Osteoblast (primary cell): ENCODE data around the gene POLRMT. TPM values are rescaled to one million over a fixed set of nuclear protein-coding genes. Genes with fewer than 3 reads are reported as not detected.
"Not testable (repeated sequence)": the region's sequence is repeated elsewhere in the genome, so short reads cannot be mapped to it uniquely, and the experiment has no call there.

Experiments
- DNase-seq: peaks from one replicate; pipeline ENCODE4 v3.0.0; 2011; ENCODE audit warnings: low spot score, mixed read lengths; ENCODE audit not compliant: insufficient read length; ENCODE audit errors: missing footprints
- H2AFZ ChIP-seq: 2 replicates; pipeline ENCODE4 v1.6.0; 2011; ENCODE audit warnings: mild to moderate bottlenecking, low read length
- H3K27ac ChIP-seq: 2 replicates; pipeline ENCODE4 v1.5.1; 2011; ENCODE audit warnings: mild to moderate bottlenecking, low read depth, low read length, moderate library complexity
- H3K27me3 ChIP-seq: 2 replicates; pipeline ENCODE4 v1.6.0; 2012; ENCODE audit warnings: mild to moderate bottlenecking, control low read depth, inconsistent platforms, low read length, moderate library complexity; ENCODE audit not compliant: insufficient read depth
- H3K36me3 ChIP-seq: 2 replicates; pipeline ENCODE4 v1.5.1; 2011; ENCODE audit warnings: mild to moderate bottlenecking, low read length, control low read depth, moderate library complexity; ENCODE audit not compliant: insufficient read depth
- H3K4me1 ChIP-seq: 2 replicates; pipeline ENCODE4 v1.5.1; 2011; ENCODE audit warnings: mild to moderate bottlenecking, low read length, control low read depth, moderate library complexity; ENCODE audit not compliant: insufficient read depth
- H3K4me2 ChIP-seq: 2 replicates; pipeline ENCODE4 v1.6.0; 2011; ENCODE audit warnings: mild to moderate bottlenecking, low read length; ENCODE audit not compliant: insufficient read depth
- H3K4me3 ChIP-seq: fragments of 200-600 bp; sonication (generic); 3 replicates; pipeline ENCODE4 v1.5.1; 2012; ENCODE audit warnings: mild to moderate bottlenecking, low read length, inconsistent platforms; ENCODE audit not compliant: insufficient read depth
- H3K79me2 ChIP-seq: 2 replicates; pipeline ENCODE4 v1.6.0; 2012; ENCODE audit warnings: mild to moderate bottlenecking, low read length, control low read depth, inconsistent platforms; ENCODE audit not compliant: insufficient read depth
- H3K9me3 ChIP-seq: 2 replicates; pipeline ENCODE4 v1.5.1; 2011; ENCODE audit warnings: low read depth, low read length, control low read depth
- H4K20me1 ChIP-seq: 2 replicates; pipeline ENCODE4 v1.6.0; 2012; ENCODE audit warnings: mild to moderate bottlenecking, low read length, control low read depth; ENCODE audit not compliant: insufficient read depth
- CTCF ChIP-seq: IDR thresholded peaks from 2 replicates; pipeline ENCODE4 v1.5.1; 2011; ENCODE audit warnings: mild to moderate bottlenecking, low read depth, low read length, moderate library complexity; ENCODE audit errors: extremely low read depth
- total RNA-seq: library from RNA; depleted of rRNA; stranded (reverse); fragments of >200 nt; gene quantifications from 2 replicates; pipeline ENCODE4 v1.2.3, GENCODE V29; 2012

POLRMT gene
- total RNA-seq, 1 donor: 16.6 TPM

GRCh38 chr19:623974-624373 lies 9.4 kb downstream of the POLRMT start:
- Histone ChIP-seq H3K4me2 (peak overlapping the region; percentile 28), H3K27ac (peak overlapping the region; percentile 69)

GRCh38 chr19:623175-623916 lies 10.0 kb downstream of the POLRMT start:
- Histone ChIP-seq H3K27me3 (no peaks in the 10 kb centered on the region), H3K36me3 (peaks cover 19% of the 10 kb centered on the region), H4K20me1 (peaks cover 19% of the 10 kb centered on the region), H3K4me1 (peaks cover 6% of the 10 kb centered on the region), H3K4me3 (no peak overlapping the region), H3K79me2 (no peaks in the 10 kb centered on the region), H2AFZ (no peak overlapping the region), H3K4me2 (peak overlapping the region; percentile 28), H3K9me3 (no peaks in the 10 kb centered on the region), H3K27ac (peak overlapping the region; percentile 69)
- no peak for TF ChIP-seq CTCF
- DNase-seq: no peak

More at GRCh38 chr19:623974-624373, 9.4 kb downstream of the POLRMT start:
- H3K4me1 ChIP-seq: peaks cover 6% of the 10 kb centered on the region
- no peaks in the 10 kb centered on the region for H3K27me3 ChIP-seq
- peaks cover 21% of the 10 kb centered on the region for H3K36me3 ChIP-seq
- no peaks in the 10 kb centered on the region for H3K9me3 ChIP-seq
- H2AFZ ChIP-seq: no peak overlapping the region
- peak; percentile 99 for DNase-seq
- no peak for TF ChIP-seq CTCF
- H4K20me1 ChIP-seq: peaks cover 19% of the 10 kb centered on the region
- no peak overlapping the region for H3K4me3 ChIP-seq
- no peaks in the 10 kb centered on the region for H3K79me2 ChIP-seq

- no peaks in the 10 kb centered on the region for H3K27me3 ChIP-seq
- DNase-seq: no peak
- H3K79me2 ChIP-seq: no peaks in the 10 kb centered on the region
- no peak overlapping the region for H3K4me3 ChIP-seq
- no peak overlapping the region for H3K4me2 ChIP-seq
- no peak for TF ChIP-seq CTCF
- H3K9me3 ChIP-seq: no peaks in the 10 kb centered on the region
- H3K27ac ChIP-seq: no peak overlapping the region
- peaks cover 14% of the 10 kb centered on the region for H3K36me3 ChIP-seq
- H2AFZ ChIP-seq: no peak overlapping the region
- H3K4me1 ChIP-seq: peaks cover 6% of the 10 kb centered on the region
- H4K20me1 ChIP-seq: peaks cover 14% of the 10 kb centered on the region
Measured at GRCh38 chr19:622666-623065, 10.7 kb downstream of the POLRMT start.

GRCh38 chr19:621819-622218 lies 11.5 kb downstream of the POLRMT start:
- H3K27ac ChIP-seq: no peak overlapping the region
- no peaks in the 10 kb centered on the region for H3K9me3 ChIP-seq
- H3K36me3 ChIP-seq: peaks cover 14% of the 10 kb centered on the region
- H3K4me3 ChIP-seq: no peak overlapping the region
- H3K27me3 ChIP-seq: no peaks in the 10 kb centered on the region
- H3K79me2 ChIP-seq: no peaks in the 10 kb centered on the region
- peaks cover 6% of the 10 kb centered on the region for H3K4me1 ChIP-seq
- no peak overlapping the region for H2AFZ ChIP-seq
- no peak overlapping the region for H3K4me2 ChIP-seq
- H4K20me1 ChIP-seq: peaks cover 14% of the 10 kb centered on the region
- no peak for TF ChIP-seq CTCF
- no peak for DNase-seq

GRCh38 chr19:621191-621590 lies 12.1 kb downstream of the POLRMT start:
- H3K9me3 ChIP-seq, H3K79me2 ChIP-seq, H3K27me3 ChIP-seq, H3K4me3 ChIP-seq, H2AFZ ChIP-seq, H3K4me1 ChIP-seq, H3K27ac ChIP-seq, DNase-seq, H3K4me2 ChIP-seq: not testable (repeated sequence)
- Histone ChIP-seq H4K20me1 (peaks cover 14% of the 10 kb centered on the region), H3K36me3 (peaks cover 14% of the 10 kb centered on the region)
